Endothelial cell of umbilical vein (primary cell): ENCODE data around the gene GCH1. TPM values are rescaled to one million over a fixed set of nuclear protein-coding genes. Genes with fewer than 3 reads are reported as not detected.

Experiments
- Bru-seq: library from RNA; stranded (reverse); fragments of 400-500 nt; gene quantifications from one replicate; lab custom pipeline; 2021; lab: Mats Ljungman, UMichigan
- BruChase-seq, 2 experiments: library from RNA; stranded (reverse); fragments of 400-500 nt; gene quantifications; one replicate each; lab custom pipeline; 2021; lab: Mats Ljungman, UMichigan
- BruUV-seq: library from RNA; stranded (reverse); fragments of 400-500 nt; replicated peaks from 2 replicates; lab custom pipeline; 2021; lab: Mats Ljungman, UMichigan
- CTCF ChIA-PET: fragments of 300-600, 350-600 bp; sonication (Branson Sonifier 250); formaldehyde crosslinking; loops from one replicate; lab custom pipeline; 2021; ENCODE audit warnings: antibody characterized with exemption, inconsistent platforms; lab: Charles Lee
- POLR2A ChIA-PET: fragments of 300-600, 350-600 bp; sonication (Branson Sonifier 250); formaldehyde crosslinking; loops from one replicate; lab custom pipeline; 2021; ENCODE audit warnings: antibody characterized with exemption, inconsistent platforms; lab: Charles Lee
- DNase-seq: peaks from one replicate; pipeline ENCODE4 v3.0.0-alpha.2; 2011; ENCODE audit warnings: low read depth, low spot score
- FAIRE-seq: peaks from 2 replicates; lab custom pipeline; 2011; peaks lifted over from hg19 to GRCh38; lab: Jason Lieb, UNC
- H2AFZ ChIP-seq: 2 replicates; pipeline ENCODE4 v1.6.0; 2012; ENCODE audit warnings: low read depth, low read length, control low read depth, inconsistent platforms
- H3K27ac ChIP-seq: 2 replicates; pipeline ENCODE4 v1.5.1; 2011; ENCODE audit warnings: low read depth, mild to moderate bottlenecking, control low read depth, low read length, moderate library complexity; ENCODE audit not compliant: insufficient read depth
- H3K27me3 ChIP-seq, 2 experiments: 2 replicates each; pipeline versions ENCODE4 v1.6.0 to v1.6.1; 2011; ENCODE audit warnings: low read length in 2 of 2, mixed read lengths in 1 of 2; ENCODE audit not compliant: control insufficient read depth in 2 of 2, insufficient read depth in 2 of 2
- H3K36me3 ChIP-seq, 2 experiments: 2 replicates in 1 of 2; 3 replicates in 1 of 2; pipeline ENCODE4 v1.5.1; 2011; ENCODE audit warnings: low read length in 2 of 2, mild to moderate bottlenecking in 1 of 2, moderate library complexity in 1 of 2; ENCODE audit not compliant: control insufficient read depth in 2 of 2, insufficient read depth in 2 of 2; ENCODE audit errors: extremely low read depth in 1 of 2
- H3K4me1 ChIP-seq: 3 replicates; pipeline ENCODE4 v1.5.1; 2011; ENCODE audit warnings: mild to moderate bottlenecking, low read length; ENCODE audit not compliant: control insufficient read depth, insufficient read depth; ENCODE audit errors: extremely low read depth
- H3K4me2 ChIP-seq: 2 replicates; pipeline ENCODE4 v1.6.1; 2011; ENCODE audit warnings: low read length, control low read depth, mixed read lengths; ENCODE audit not compliant: insufficient read depth
- H3K4me3 ChIP-seq, 3 experiments: fragments of 200-600 bp in 1 of 3; sonication (generic), shearing (Covaris generic) in 1 of 3; replicated peaks in 1 of 3; 2 replicates each; pipeline ENCODE4 v1.5.1; 2011 to 2016; ENCODE audit warnings: control low read depth in 3 of 3, low read length in 3 of 3, mild to moderate bottlenecking in 2 of 3, inconsistent platforms in 1 of 3, low read depth in 1 of 3, moderate library complexity in 1 of 3; ENCODE audit not compliant: insufficient read depth in 1 of 3
- H3K79me2 ChIP-seq: 2 replicates; pipeline ENCODE4 v1.6.0; 2012; ENCODE audit warnings: low read length, inconsistent platforms; ENCODE audit not compliant: control insufficient read depth, insufficient read depth
- H3K9ac ChIP-seq: replicated peaks from 2 replicates; pipeline ENCODE3; 2011; ENCODE audit warnings: low read length, control low read depth; ENCODE audit not compliant: insufficient read depth; ENCODE audit errors: extremely low read depth
- H3K9me1 ChIP-seq: replicated peaks from 3 replicates; pipeline ENCODE4 v1.6.0; 2011; ENCODE audit warnings: mild to moderate bottlenecking, low read length; ENCODE audit not compliant: control insufficient read depth, insufficient read depth; ENCODE audit errors: extremely low read depth
- H3K9me3 ChIP-seq: replicated peaks from 2 replicates; pipeline ENCODE4 v1.5.1; 2012; ENCODE audit warnings: low read length, inconsistent platforms; ENCODE audit not compliant: control insufficient read depth, insufficient read depth
- H4K20me1 ChIP-seq: replicated peaks from 2 replicates; pipeline ENCODE3; 2011; ENCODE audit warnings: mild to moderate bottlenecking, low read length; ENCODE audit not compliant: control insufficient read depth, insufficient read depth; ENCODE audit errors: extremely low read depth
- EZH2 ChIP-seq: IDR thresholded peaks from 2 replicates; pipeline ENCODE4 v1.6.1; 2012; ENCODE audit warnings: borderline replicate concordance, low read depth, mild to moderate bottlenecking, moderate library complexity, low read length, inconsistent platforms; ENCODE audit not compliant: severe bottlenecking
- FOS ChIP-seq: IDR thresholded peaks from 2 replicates; pipeline ENCODE4 v1.6.1; 2011; ENCODE audit warnings: mild to moderate bottlenecking, low read length, moderate library complexity, borderline replicate concordance; ENCODE audit not compliant: insufficient read depth
- GATA2 ChIP-seq: IDR thresholded peaks from 2 replicates; pipeline ENCODE4 v1.7.0; 2011; ENCODE audit warnings: low read depth, mild to moderate bottlenecking, moderate library complexity, mixed read lengths, low read length; ENCODE audit not compliant: insufficient read length, insufficient read depth
- JUN ChIP-seq: IDR thresholded peaks from 2 replicates; pipeline ENCODE4 v1.6.1; 2011; ENCODE audit warnings: borderline replicate concordance, low read depth; ENCODE audit not compliant: insufficient read length, insufficient read depth
- MYC ChIP-seq: IDR thresholded peaks from one replicate; pipeline ENCODE4 v1.6.1; 2011; ENCODE audit warnings: mild to moderate bottlenecking, low read depth, low read length
- POLR2A ChIP-seq: IDR thresholded peaks from 2 replicates; pipeline ENCODE4 v1.6.1; 2012; ENCODE audit warnings: low read depth, mild to moderate bottlenecking, control low read depth, low read length
- POLR2AphosphoS5 ChIP-seq: IDR thresholded peaks from 2 replicates; pipeline ENCODE4 v1.6.1; 2012; ENCODE audit warnings: low read depth, mild to moderate bottlenecking, control low read depth, low read length, moderate library complexity; ENCODE audit not compliant: insufficient read depth
- dilution Hi-C: fragments of 300-500 bp; cut with MboI; formaldehyde crosslinking; loops from one replicate; pipeline ENCODE4 v1.15.0; 2019; ENCODE audit warnings: low sequenced_read_pairs; ENCODE audit not compliant: extremely low pct_ligation_motif_present
- intact Hi-C: fragments of 100-400 bp; cut with micrococcal nuclease; formaldehyde crosslinking; loops from one replicate; pipeline ENCODE4 v1.10.0; 2022
- long read RNA-seq: library from polyadenylated mRNA; stranded (forward); transcript quantifications from one replicate; pipeline ENCODE4 v2.0.0, GENCODE V29; 2021
- polyA minus RNA-seq, 3 experiments: library from RNA; depleted of rRNA, polyadenylated mRNA; stranded (reverse); fragments of >200 nt; gene quantifications; 1 replicate in 1 of 3; 2 replicates in 2 of 3; pipeline ENCODE4 v1.2.3, GENCODE V29; 2011
- polyA plus RNA-seq, 4 experiments: library from polyadenylated mRNA; depleted of rRNA in 3 of 4; stranded (reverse) in 3 of 4; unstranded in 1 of 4; fragments of >200 nt; gene quantifications; 2 replicates each; pipeline versions ENCODE4 v1.2.1 to v1.2.3, GENCODE V29; 2011 to 2012; ENCODE audit warnings: missing spikeins in 1 of 4
- total RNA-seq: library from RNA; stranded (reverse); gene quantifications from 2 replicates; pipeline ENCODE4 v1.2.3, GENCODE V29; 2021
- TF ChIP-seq, protein P1 (sequence below): IDR thresholded peaks from 2 replicates; pipeline ENCODE4 v1.6.1; 2011; ENCODE audit not compliant: insufficient read depth, insufficient read length
- TF ChIP-seq, protein P2 (sequence below), 2 donors: IDR thresholded peaks; 1 replicate in 1 of 2; 2 replicates in 1 of 2; pipeline ENCODE4 v1.5.1; 2011; ENCODE audit warnings: low read length in 2 of 2, mild to moderate bottlenecking in 2 of 2, moderate library complexity in 2 of 2, control low read depth in 1 of 2, inconsistent platforms in 1 of 2, low read depth in 1 of 2; ENCODE audit not compliant: insufficient read depth in 1 of 2; ENCODE audit errors: extremely low read depth in 1 of 2

GCH1 gene
- total RNA-seq (4.6 and 5.0 TPM in 2 replicates), polyA plus RNA-seq (2.8 and 3.6 TPM in 2 replicates), polyA minus RNA-seq (1.8 and 2.7 TPM in 2 replicates), Bru-seq, nascent RNA (percentile 45 among the genes with signal in this experiment), BruChase-seq, experiment 1, labeled RNA remaining after a 6-hour chase (percentile 41 among the genes with signal in this experiment), BruChase-seq, experiment 2, labeled RNA remaining after a 2-hour chase (percentile 39 among the genes with signal in this experiment)
- 2.3 and 2.7 TPM in 2 replicates for polyA plus RNA-seq (2011; cell fraction: cytosol; rRNA removed)
- 2.1 and 3.4 TPM in 2 replicates for polyA plus RNA-seq (2011; cell fraction: nucleus; rRNA removed)
- 3.1 and 3.2 TPM in 2 replicates for polyA plus RNA-seq (2012)
- polyA minus RNA-seq (2011; cell fraction: cytosol; rRNA and poly(A)+ RNA removed): 9.9 TPM
- 1.7 and 2.5 TPM in 2 replicates for polyA minus RNA-seq (2011; cell fraction: nucleus; rRNA and poly(A)+ RNA removed)
- long read RNA-seq, transcript GCH1-207 (6 exons, 2,923 nt): major isoform, 7 of 8 reads
- long read RNA-seq, partial matches to known transcripts: 0 of 8 reads
- long read RNA-seq, other reads (novel, unspliced or antisense): 1 of 8 reads

GRCh38 chr14:54902521-54903420 is at the start of gene GCH1:
GCH1 (minus strand) TSS chr14:54902826; CDS start chr14:54902663, 163 bp downstream.
- peaks cover 5% of the 10 kb centered on the region for H3K4me1 ChIP-seq
- H2AFZ ChIP-seq: peak within 1 kb of the TSS; percentile 67
- H4K20me1 ChIP-seq: no peaks in the 10 kb centered on the region
- peak; percentile 70 for DNase-seq
- H3K9me1 ChIP-seq: no peaks in the 10 kb centered on the region
- H3K4me3 ChIP-seq: peak within 1 kb of the TSS; percentile 71 to 97 (median 86)
- FAIRE-seq: peak; percentile 77
- H3K9ac ChIP-seq: peak within 1 kb of the TSS; percentile 75
- H3K27me3 ChIP-seq: no peaks in the 10 kb centered on the region
- H3K4me2 ChIP-seq: peak within 1 kb of the TSS; percentile 75
- ChIA-PET POLR2A (interaction anchor here (0.6 kb wide), 1 partner anchor 1216 kb away, joined by 3 read pairs; no protein-coding TSS in a partner anchor), CTCF (interaction anchor here (0.7 to 2.0 kb wide), 10 partner anchors 10 to 91 kb away, joined by 3 to 7 read pairs (median 4); no protein-coding TSS in a partner anchor)
- no peaks in the 10 kb centered on the region for H3K36me3 ChIP-seq
- dilution Hi-C loops: no loop called here
- intact Hi-C loops: loop anchor here (2.0 to 5.0 kb wide), 3 partner anchors 26 to 125 kb away; partner anchors contain the start of genes SOCS4 and WDHD1
- TF ChIP-seq GATA2 (no peak), MYC (no peak), POLR2A (peak; percentile 46), JUN (no peak), FOS (no peak), POLR2AphosphoS5 (peak; percentile 61), EZH2 (no peak)
- TF ChIP-seq, protein P1, sequence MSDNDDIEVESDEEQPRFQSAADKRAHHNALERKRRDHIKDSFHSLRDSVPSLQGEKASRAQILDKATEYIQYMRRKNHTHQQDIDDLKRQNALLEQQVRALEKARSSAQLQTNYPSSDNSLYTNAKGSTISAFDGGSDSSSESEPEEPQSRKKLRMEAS: no peak
- TF ChIP-seq, protein P2, sequence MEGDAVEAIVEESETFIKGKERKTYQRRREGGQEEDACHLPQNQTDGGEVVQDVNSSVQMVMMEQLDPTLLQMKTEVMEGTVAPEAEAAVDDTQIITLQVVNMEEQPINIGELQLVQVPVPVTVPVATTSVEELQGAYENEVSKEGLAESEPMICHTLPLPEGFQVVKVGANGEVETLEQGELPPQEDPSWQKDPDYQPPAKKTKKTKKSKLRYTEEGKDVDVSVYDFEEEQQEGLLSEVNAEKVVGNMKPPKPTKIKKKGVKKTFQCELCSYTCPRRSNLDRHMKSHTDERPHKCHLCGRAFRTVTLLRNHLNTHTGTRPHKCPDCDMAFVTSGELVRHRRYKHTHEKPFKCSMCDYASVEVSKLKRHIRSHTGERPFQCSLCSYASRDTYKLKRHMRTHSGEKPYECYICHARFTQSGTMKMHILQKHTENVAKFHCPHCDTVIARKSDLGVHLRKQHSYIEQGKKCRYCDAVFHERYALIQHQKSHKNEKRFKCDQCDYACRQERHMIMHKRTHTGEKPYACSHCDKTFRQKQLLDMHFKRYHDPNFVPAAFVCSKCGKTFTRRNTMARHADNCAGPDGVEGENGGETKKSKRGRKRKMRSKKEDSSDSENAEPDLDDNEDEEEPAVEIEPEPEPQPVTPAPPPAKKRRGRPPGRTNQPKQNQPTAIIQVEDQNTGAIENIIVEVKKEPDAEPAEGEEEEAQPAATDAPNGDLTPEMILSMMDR (IDR thresholded peaks at IDR 0.05; ENCODE audit: extremely low read depth in 1 of 2, insufficient read depth in 1 of 2, low read depth in 1 of 2, low read length in 2 of 2): peak; percentile 35 to 54
- H3K9me3 ChIP-seq: no peaks in the 10 kb centered on the region
- no peaks in the 10 kb centered on the region for H3K79me2 ChIP-seq
- H3K27ac ChIP-seq: peak within 1 kb of the TSS; percentile 16
- BruUV-seq: no TSS peak
